ENCODE results near the gene PAX5.

PAX5 gene

DNA sequence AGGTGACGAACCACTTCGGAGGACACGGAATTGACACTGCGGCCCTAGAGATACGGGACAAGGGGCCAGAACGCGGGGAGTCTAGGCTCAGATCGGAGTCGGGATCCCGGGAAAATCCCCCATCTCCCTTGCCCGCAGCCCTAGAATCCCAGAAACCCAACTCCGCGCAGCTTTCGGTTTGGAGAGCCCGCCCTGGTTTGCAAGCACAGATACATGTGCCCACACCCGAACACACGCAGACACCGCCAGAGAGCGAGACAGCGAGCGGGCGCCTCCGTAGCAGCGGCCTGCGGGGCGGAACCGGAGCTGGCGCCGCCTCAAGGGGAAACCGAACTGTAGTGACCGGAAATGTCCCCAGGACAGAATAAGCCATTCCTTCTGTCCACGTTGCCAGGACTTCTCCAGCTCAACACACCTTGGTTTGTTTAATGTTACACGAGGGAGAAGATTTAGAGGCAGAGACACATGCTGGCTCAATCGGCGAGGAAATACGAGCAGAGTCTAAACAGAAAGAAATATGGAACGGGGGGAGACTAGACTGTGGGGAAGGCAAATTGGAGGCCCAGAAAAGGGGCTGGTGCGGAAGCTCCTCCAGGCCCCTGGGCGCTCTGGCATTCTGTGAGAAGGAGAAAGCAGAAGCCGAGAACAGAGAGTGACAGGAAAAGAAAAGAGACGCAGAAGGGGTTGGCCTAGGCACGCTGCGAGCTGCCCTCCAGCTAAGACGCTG, 2.9 kb upstream of the PAX5 start:
- DNase-seq = peak; percentile 42

DNA sequence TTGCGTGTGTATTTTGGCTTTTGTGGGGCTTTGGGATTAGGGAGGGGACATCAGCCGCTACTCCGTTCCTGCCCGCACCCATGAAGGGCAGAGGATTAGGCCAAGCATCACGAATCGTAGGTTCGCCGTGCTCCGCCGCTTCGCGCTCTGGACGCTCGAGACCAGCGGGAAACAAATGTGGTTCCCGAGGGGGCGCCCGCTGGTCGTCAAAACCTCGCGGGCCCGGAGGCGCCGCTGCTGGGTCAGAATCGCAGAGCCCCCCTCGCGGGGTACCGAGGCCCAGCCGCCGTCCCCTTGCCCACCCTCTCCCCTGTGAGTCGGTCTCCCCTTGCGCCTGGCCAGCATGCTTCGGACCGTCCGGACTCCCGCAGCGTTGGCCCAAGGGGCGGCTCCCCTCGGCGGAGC, 2.3 kb upstream of the PAX5 start:
- DNase-seq = no peak

DNA sequence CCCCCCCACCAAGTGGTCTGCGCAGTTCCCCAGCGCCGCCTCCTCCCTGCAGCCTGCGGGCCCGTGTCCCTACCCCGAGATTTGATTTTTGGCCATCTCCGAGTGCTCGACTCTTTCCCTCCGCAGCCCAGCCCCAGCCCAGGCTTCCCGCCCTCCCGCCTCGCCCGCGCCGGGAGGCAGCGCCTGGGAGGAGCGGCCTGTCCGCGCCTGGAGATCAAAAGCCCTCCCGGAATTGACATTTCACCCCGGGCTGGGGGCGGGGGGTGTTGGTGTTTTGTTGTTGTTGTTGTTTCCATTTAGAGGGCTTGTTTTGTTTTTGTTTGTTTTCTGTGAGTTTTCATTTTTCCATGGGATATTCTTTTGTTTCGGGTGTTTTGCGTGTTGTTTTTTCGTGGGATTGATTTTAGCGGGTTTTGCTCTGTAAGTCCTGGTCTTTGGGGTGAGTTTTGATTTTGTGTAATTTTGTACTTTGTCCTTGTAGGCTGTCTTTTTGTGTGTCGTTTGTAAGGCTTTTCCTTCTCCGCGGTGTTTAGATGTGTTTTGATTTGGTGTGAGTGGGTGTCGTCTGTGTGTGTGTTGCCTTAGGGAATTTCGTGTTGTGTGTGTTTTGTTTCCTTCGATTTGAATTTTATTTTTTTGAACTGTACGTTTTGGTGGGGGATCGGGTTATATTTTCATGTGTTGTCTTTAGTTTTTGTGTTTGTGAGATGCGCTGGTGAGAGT, 1.7 kb upstream of the PAX5 start:
- DNase-seq = no peak

- DNase-seq = no peak
Observed at GRCh38 chr9:37034938-37035647, 1.0 kb upstream of the PAX5 start.

DNA sequence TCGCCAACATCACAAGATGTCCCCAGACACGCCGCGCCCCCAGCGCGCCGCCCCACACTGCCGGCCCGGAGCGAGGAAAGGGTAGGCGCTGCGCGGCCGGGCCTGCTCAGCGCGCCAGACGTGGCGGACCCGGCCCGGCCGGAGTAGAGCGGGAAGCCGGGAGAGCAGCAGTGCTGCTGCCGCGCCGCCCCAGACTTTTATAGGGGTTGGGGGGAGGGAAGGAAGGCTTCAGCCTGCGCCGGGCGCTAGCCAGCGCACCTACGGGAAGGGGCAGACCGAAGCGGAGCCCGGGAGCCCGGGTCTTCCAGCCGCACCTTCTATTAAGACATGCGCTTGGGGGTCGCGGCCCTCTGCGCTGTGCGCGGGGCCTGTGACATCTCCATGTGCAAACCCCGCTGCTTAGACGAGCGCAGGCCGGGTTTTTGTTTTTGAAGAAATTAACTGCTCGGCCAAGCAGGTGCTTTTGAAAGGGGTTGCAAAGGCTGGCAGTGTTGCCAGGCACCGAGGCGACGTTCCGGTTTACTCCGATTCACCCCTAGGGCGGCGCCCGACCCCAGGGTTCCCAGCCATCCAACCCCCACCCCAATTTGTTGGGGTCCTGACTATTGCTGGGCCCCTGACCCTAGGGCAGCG, 353 bp upstream of the PAX5 start:
- DNase-seq = peak; percentile 53

DNA sequence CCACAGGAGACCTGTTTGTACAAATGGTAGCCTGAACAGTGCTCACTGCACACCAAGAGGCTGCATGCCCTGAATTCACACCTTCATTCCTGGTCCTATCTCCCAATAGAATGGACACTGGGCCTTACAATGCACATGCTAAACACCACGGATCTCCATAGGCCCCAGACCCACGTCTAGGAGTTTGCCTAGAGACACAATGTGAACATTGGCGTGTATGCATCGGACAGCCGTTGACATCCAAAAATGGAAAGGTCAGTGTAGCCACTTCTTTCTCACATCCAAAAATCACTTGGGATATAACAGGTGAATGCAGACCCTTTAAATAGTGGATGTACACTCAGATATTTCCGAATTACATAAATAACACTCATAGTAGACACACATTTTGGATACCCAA, 927 bp downstream of the PAX5 start:
- DNase-seq = no peak

- DNase-seq = no peak
Observed at GRCh38 chr9:37032713-37033112, 1.4 kb downstream of the PAX5 start.

DNA sequence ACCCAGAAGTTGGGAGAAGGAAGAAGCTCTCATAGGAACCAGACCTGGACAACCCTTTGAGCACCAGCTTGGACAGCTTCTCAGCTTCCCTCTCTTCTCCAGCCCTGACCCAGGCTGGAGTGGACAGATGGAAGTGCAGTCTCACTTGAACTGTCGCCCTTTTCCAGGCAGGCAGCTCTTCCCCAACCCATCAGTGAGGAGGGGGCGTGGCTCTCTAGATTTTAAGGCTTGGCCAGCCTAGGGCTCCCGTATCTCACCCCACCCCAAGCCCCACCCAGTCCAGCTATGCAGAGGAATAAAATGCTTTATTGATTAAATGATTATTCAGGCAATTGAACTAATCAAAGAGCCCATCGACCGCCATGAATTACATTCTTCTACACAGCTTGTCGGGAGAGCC, 2.2 kb downstream of the PAX5 start:
- DNase-seq = no peak

GRCh38 chr9:37031081-37031480, 3.0 kb downstream of the PAX5 start:
- DNase-seq = no peak

DNA sequence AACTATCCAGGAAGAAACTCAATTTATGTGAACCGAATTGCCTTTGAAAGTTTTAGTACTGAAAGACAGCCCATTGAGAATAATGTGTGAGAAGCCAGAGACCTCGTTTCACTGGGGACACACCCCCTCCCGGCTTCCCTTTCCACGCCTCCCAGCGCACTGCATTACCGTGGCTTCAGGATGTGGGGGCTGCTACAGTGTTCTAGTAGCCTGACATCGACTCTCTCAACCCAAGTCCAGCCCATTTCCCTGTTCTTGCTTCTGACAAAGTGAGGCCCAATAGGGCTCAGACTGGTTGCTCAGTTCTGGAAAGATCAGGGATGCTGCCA, 3.5 kb downstream of the PAX5 start:
- DNase-seq = no peak

DNA sequence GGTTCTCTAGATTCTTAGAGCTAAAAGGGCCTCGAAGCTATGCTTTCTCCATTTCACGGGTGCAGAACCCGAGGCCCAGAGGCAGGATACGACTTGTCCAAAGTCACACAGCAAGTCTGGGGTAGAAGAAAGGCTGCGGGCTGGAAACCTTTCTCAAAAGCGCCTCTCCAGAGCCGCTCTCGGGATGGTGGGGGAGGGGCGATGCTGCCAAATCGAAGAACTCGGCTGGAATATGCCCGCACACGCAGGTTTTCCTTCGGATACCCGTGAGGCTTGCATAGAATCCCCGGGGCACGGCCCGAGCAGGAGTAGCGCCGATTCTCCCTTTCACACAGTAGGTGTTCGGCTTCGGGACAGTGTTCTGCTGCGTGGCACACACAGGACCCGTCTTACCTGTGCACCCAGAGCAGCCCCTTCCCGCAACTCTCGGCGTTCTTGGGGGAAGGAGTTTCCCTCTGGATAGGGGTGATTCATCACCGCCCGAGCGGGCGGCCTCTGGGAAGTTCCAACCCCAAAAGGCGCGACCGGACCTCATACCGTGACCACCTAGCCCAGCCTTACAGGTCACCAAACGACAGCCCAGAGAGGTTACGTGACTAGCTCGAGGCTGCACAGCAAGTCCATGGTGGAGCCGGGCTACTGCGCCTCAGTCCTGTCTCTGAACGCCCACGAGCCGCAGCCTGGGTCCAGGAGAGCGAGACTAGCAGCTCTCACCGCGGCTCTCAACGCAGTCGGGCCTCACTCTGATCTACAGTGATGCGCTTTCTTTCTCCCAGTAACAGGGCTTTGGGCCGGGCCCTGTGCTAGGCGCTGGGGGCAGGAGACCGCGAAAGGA, 4.1 kb downstream of the PAX5 start:
- DNase-seq = no peak

DNA sequence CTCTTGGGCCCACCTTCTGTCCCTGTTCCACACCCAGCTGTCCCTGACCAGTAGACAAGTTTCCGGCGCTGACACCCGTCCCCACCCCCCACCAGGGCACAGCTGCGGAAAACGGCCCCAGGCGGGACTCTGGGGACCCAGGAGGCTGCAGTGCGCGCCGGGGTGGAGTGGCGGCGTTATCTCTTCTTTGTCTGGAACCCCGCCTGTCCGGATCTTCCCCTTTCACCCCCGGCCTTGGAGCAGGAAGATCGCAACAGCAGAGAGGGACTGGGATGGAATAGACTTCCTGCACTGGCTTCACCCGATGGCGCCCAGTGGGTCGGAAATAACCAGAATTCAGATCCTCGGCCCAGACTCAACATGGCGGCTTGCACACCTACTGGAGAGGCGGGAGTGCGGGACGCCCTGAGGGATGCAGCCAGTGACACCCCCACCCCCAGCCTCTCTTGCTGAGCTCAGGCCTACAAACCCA, 4.7 kb downstream of the PAX5 start:
- no peak for DNase-seq

- DNase-seq = no peak
Observed at GRCh38 chr9:37028420-37029031, 5.5 kb downstream of the PAX5 start.

DNA sequence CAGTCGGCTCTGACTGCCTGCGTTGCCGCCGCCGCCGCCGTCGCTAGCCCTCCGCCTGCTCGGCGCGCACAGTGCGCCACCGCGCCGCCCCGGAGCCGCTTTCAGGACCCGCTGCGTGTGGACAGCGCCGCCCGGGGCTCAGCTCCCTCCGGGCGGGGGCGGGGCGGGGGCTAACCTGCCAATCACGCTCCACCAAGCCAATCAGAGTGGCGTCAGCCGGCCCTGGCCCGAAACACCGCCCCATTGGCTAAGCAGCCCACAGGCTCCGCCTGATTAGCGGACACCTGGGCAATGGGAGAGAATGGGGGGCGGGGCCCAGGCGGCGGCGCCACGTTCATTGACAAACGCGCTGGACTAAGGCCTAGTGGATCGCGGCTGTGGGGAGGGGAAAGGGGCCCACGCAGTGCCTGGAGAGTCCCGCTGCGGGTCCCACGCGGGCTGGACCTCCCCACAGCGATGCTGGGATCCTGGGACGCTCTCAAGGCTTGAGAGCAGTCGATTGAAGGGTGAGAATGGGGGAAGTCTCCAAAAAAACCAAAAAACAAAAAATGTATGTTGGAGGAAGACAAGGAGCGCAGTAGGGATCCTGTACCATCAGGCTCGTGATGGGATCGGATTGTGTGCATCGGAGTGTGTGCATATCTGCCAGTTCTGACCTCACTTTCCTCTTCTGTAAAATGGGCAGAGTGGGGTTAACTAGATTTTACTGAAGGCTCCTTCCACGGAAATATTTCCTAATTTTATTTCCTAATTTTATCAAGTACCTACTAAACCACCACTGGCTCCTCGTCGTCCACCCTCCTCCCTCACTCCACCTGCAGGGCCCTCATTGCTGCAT, 6.3 kb downstream of the PAX5 start:
- peak; percentile 90 for DNase-seq

GRCh38 chr9:37026931-37027581, 7.0 kb downstream of the PAX5 start:
- no peak for DNase-seq

DNA sequence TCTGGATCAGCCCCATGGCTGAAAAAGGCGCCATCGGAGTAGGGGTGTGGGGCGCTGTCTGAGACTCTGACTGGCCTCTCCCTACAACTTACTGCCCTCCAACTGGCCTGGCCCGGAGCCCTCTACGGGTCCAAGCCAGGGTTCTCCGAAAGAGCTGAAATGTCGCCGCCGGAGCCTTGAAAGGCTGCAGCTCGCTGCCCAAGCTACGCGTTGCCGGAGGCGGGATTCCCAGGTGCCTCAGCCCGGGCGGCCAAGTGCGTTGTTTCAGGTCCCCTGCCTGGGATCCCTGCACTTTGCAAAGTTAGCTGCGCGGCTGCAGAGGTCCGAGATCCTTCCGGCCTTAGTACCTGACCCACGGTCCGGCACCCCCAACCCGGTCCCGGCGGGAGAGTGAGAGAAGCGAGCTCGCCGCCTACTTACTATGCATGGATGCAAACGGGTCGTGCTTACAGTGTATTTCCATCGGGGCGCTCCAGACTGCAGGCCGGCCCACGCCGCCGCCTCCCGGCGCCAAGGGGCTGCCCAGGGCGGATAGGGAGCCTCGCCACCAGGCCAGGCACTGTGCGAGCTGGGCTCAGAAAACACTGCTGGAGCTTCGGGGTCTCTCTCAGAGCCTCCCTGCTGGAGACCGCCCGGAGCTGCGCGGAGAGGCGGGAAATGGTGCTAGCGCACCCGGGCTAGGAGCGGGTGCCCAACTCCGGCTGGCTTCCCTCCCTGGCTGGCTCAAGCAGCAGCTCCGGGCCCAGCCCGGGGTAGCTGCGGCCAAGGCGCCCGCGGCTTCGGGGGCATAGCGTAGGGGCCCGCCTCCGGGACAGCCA, 7.7 kb downstream of the PAX5 start:
- no peak for DNase-seq

- DNase-seq = no peak
Observed at GRCh38 chr9:37025823-37026112, 8.3 kb downstream of the PAX5 start.

DNA sequence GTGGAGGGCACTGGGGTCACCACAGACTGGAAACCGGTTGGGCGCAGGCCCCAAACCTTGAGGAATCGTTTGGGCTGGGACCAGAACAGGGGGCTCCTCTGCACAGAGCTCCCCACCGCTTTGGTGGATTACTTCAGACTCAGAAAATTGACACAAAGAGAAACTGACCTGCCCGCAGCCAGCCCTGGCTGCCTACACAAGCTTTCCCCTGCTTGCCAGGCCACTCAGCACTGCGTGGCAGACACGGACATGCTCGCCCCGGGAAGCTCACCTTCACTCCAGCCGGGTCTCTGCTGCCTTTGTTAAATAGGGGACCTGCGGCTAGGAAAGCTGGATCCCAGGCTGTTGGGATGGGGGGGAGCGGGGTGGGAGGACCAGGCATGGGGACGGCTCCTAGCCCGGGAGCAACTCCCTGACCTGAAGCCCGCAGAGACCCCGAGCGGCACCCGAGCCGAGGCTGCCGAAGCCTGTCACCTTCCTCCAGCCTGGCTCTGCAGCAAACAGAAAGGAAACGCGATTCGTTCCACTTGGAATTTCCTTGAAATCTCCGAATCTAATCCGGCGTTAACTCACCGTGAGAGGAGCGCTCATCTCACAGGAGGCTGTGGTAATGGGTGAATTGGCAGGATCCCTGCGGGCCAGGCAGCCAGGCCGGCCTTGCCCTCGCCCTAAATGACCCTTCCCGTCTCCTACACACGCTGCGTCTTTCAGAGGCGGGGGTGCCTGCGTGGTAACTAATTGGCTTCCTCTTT, 8.8 kb downstream of the PAX5 start:
- no peak for DNase-seq

GRCh38 chr9:37017546-37017945, 16.5 kb downstream of the PAX5 start:
- DNase-seq = no peak

Data from left hindlimb (tissue), 1 donor.